GM23248 (cell line): ENCODE results near the gene SNX27. TPM values are rescaled to one million over a fixed set of nuclear protein-coding genes. Genes with fewer than 3 reads are reported as not detected.

Source experiments
- DNase-seq: peaks from one replicate; pipeline ENCODE4 v3.0.0-alpha.2; 2015
- H2AFZ ChIP-seq: fragments of 200-600 bp; sonication (generic); 2 replicates; pipeline ENCODE4 v1.6.1; 2016; ENCODE audit warnings: antibody characterized with exemption
- H3F3A ChIP-seq: fragments of 200-600 bp; sonication (generic); 2 replicates; pipeline ENCODE4 v1.6.1; 2016; ENCODE audit warnings: mild to moderate bottlenecking, antibody characterized with exemption, mixed run types; ENCODE audit not compliant: insufficient read depth
- H3K27ac ChIP-seq: fragments of 200-600 bp; sonication (generic); 2 replicates; pipeline ENCODE4 v1.5.1; 2016; ENCODE audit warnings: mild to moderate bottlenecking
- H3K27me3 ChIP-seq: fragments of 200-600 bp; sonication (generic); replicated peaks from 2 replicates; pipeline ENCODE4 v1.6.1; 2016; ENCODE audit warnings: mild to moderate bottlenecking; ENCODE audit not compliant: insufficient read depth
- H3K36me3 ChIP-seq: fragments of 200-600 bp; sonication (generic); 2 replicates; pipeline ENCODE4 v1.6.1; 2016; ENCODE audit warnings: low read depth, mild to moderate bottlenecking
- H3K4me1 ChIP-seq: fragments of 200-600 bp; sonication (generic); 2 replicates; pipeline ENCODE4 v1.6.1; 2016; ENCODE audit warnings: mild to moderate bottlenecking; ENCODE audit not compliant: insufficient read depth
- H3K4me2 ChIP-seq: fragments of 200-600 bp; sonication (generic); one replicate; pipeline ENCODE4 v1.6.1; 2016; ENCODE audit warnings: mild to moderate bottlenecking; ENCODE audit not compliant: unreplicated experiment
- H3K4me3 ChIP-seq: fragments of 200-600 bp; sonication (generic); 2 replicates; pipeline ENCODE4 v1.5.1; 2016; ENCODE audit warnings: mild to moderate bottlenecking
- H3K79me2 ChIP-seq: fragments of 200-600 bp; sonication (generic); 2 replicates; pipeline ENCODE4 v1.6.1; 2016; ENCODE audit warnings: mild to moderate bottlenecking; ENCODE audit not compliant: insufficient read depth
- H3K9ac ChIP-seq: fragments of 200-600 bp; sonication (generic); 2 replicates; pipeline ENCODE4 v1.6.1; 2016; ENCODE audit warnings: mild to moderate bottlenecking
- H3K9me2 ChIP-seq: fragments of 200-600 bp; sonication (generic); 2 replicates; pipeline ENCODE4 v1.6.1; 2016; ENCODE audit warnings: mixed run types, mild to moderate bottlenecking, moderate library complexity; ENCODE audit not compliant: insufficient read depth
- H3K9me3 ChIP-seq: fragments of 200-600 bp; sonication (generic); one replicate; pipeline ENCODE4 v1.6.1; 2017; ENCODE audit warnings: low read depth
- H4K20me1 ChIP-seq: fragments of 200-600 bp; sonication (generic); 2 replicates; pipeline ENCODE4 v1.6.0; 2016; ENCODE audit not compliant: insufficient read depth
- EZH2 ChIP-seq: fragments of 200-600 bp; sonication (generic); IDR thresholded peaks from 2 replicates; pipeline ENCODE4 v1.6.1; 2018; ENCODE audit warnings: antibody characterized with exemption, mild to moderate bottlenecking; ENCODE audit not compliant: insufficient read depth, poor library complexity, severe bottlenecking
- EZH2phosphoT487 ChIP-seq: fragments of 200-600 bp; sonication (generic); IDR thresholded peaks from 2 replicates; pipeline ENCODE4 v1.6.1; 2018; ENCODE audit warnings: antibody characterized with exemption, moderate library complexity, mild to moderate bottlenecking, low read depth; ENCODE audit not compliant: insufficient read depth
- WGBS, 2 experiments: methylation state at CpG; one replicate each; pipeline ENCODE4 v1.1.6; 2015 to 2017; ENCODE audit warnings: low lambda C conversion rate in 2 of 2, low coverage in 1 of 2; ENCODE audit errors: missing lambda C conversion rate in 2 of 2; 5-methylcytosine and 5-hydroxymethylcytosine counted together
- in situ Hi-C: fragments of 300-500 bp; cut with MboI; formaldehyde crosslinking; loops from 2 replicates; pipeline ENCODE4 v1.15.0; 2020
- polyA plus RNA-seq: library from polyadenylated mRNA; unstranded; fragments of >200 nt; fragmentation: Nextera tagmentation; extraction: Ambion mirVana; gene quantifications from 2 replicates; pipeline ENCODE4 v1.2.1, GENCODE V29; 2016
- total RNA-seq: library from RNA; depleted of rRNA; stranded (reverse); fragments of >200 nt; shearing (Covaris generic); gene quantifications from 2 replicates; pipeline ENCODE4 v1.2.3, GENCODE V29; 2014

The SNX27 gene
- total and polyA plus RNA-seq, 2 experiments from 2014 or later: 12.0 to 18.0 TPM

- Histone ChIP-seq H4K20me1 (no peaks in the 10 kb centered on the region), H3K79me2 (no peaks in the 10 kb centered on the region), H3K4me1 (peaks cover 11% of the 10 kb centered on the region), H3K27ac (no peak overlapping the region), H3K4me2 (no peak overlapping the region), H3K9ac (no peak overlapping the region), H3K4me3 (no peak overlapping the region), H3K9me2 (no peaks in the 10 kb centered on the region), H3K27me3 (no peaks in the 10 kb centered on the region), H3F3A (no peaks in the 10 kb centered on the region), H3K9me3 (no peaks in the 10 kb centered on the region), H3K36me3 (no peaks in the 10 kb centered on the region), H2AFZ (no peak overlapping the region)
- peak; percentile 33 for DNase-seq
- in situ Hi-C loops: no loop called here
- no peak for TF ChIP-seq EZH2phosphoT487
Observed at GRCh38 chr1:151606384-151606783, 5.5 kb upstream of the SNX27 start.

GRCh38 chr1:151606857-151607256, 5.0 kb upstream of the SNX27 start:
- in situ Hi-C loops: no loop called here
- no peak overlapping the region for H2AFZ ChIP-seq
- WGBS, 2 experiments: 92 to 97% methylated on average over 3 of the region's 3 CpGs

GRCh38 chr1:151610142-151610541, 1.7 kb upstream of the SNX27 start:
- Histone ChIP-seq H3K4me3 (no peak overlapping the region), H3K4me2 (no peak overlapping the region), H3K9me2 (no peaks in the 10 kb centered on the region), H4K20me1 (no peaks in the 10 kb centered on the region), H3K9me3 (no peaks in the 10 kb centered on the region), H3K79me2 (peaks cover 28% of the 10 kb centered on the region), H3F3A (peaks cover under 1% of the 10 kb centered on the region; the same call in 1 of the 2 replicates), H3K9ac (no peak overlapping the region), H3K27ac (no peak overlapping the region), H2AFZ (no peak overlapping the region), H3K4me1 (peaks cover 21% of the 10 kb centered on the region), H3K36me3 (no peaks in the 10 kb centered on the region), H3K27me3 (no peaks in the 10 kb centered on the region)
- TF ChIP-seq EZH2: no peak
- no peak for TF ChIP-seq EZH2phosphoT487
- DNase-seq: no peak
- in situ Hi-C loops: no loop called here
- 91 to 93% methylated on average over 3 of the region's 3 CpGs for WGBS, 2 experiments

More at GRCh38 chr1:151606857-151607256, 5.0 kb upstream of the SNX27 start:
- H3K4me2 ChIP-seq: no peak overlapping the region
- H3F3A ChIP-seq: no peaks in the 10 kb centered on the region
- no peaks in the 10 kb centered on the region for H3K9me2 ChIP-seq
- H3K36me3 ChIP-seq: no peaks in the 10 kb centered on the region
- no peak overlapping the region for H3K27ac ChIP-seq
- TF ChIP-seq EZH2 (no peak), EZH2phosphoT487 (no peak)
- no peak overlapping the region for H3K4me3 ChIP-seq
- H4K20me1 ChIP-seq: no peaks in the 10 kb centered on the region
- no peaks in the 10 kb centered on the region for H3K9me3 ChIP-seq
- no peaks in the 10 kb centered on the region for H3K79me2 ChIP-seq
- H3K27me3 ChIP-seq: no peaks in the 10 kb centered on the region
- H3K9ac ChIP-seq: no peak overlapping the region
- peaks cover 14% of the 10 kb centered on the region for H3K4me1 ChIP-seq
- no peak for DNase-seq

- in situ Hi-C loops: no loop called here
- DNase-seq: peak; percentile 86
- H3K27ac ChIP-seq: peak overlapping the region; percentile 65
- H3K36me3 ChIP-seq: no peaks in the 10 kb centered on the region
- H3K4me1 ChIP-seq: peaks cover 28% of the 10 kb centered on the region
- WGBS, 2 experiments: 4 to 7% methylated on average over 6 of the region's 6 CpGs
- H4K20me1 ChIP-seq: no peaks in the 10 kb centered on the region
- H3K4me2 ChIP-seq: peak overlapping the region; percentile 90
- peak overlapping the region; percentile 86 for H3K9ac ChIP-seq
- no peaks in the 10 kb centered on the region for H3K27me3 ChIP-seq
- no peak for TF ChIP-seq EZH2
- peaks cover 40% of the 10 kb centered on the region for H3K79me2 ChIP-seq
- peaks cover 8% of the 10 kb centered on the region; the same call in 1 of the 2 replicates for H3F3A ChIP-seq
- peak overlapping the region; percentile 76 for H3K4me3 ChIP-seq
- no peaks in the 10 kb centered on the region for H3K9me3 ChIP-seq
- peak overlapping the region; percentile 85 for H2AFZ ChIP-seq
- no peaks in the 10 kb centered on the region for H3K9me2 ChIP-seq
Observed at GRCh38 chr1:151611288-151611790, 511 bp upstream of the SNX27 start.
